Neural crest cell (in vitro differentiated cells): Measurements from ENCODE around the gene DTX3L. TPM values are rescaled to one million over a fixed set of nuclear protein-coding genes. Genes with fewer than 3 reads are reported as not detected.
A peak's percentile ranks its signal among the peaks of the same experiment; 100 is the strongest.

Experiments
- DNase-seq: peaks from one replicate; pipeline ENCODE4 v3.0.0; 2021; ENCODE audit warnings: low read depth, mixed read lengths, low spot score
- H3K27ac Mint-ChIP-seq: one replicate; pipeline ENCODE4 v1.8.0; 2021; ENCODE audit warnings: mild to moderate bottlenecking, mixed read lengths; ENCODE audit not compliant: unreplicated experiment
- H3K27me3 Mint-ChIP-seq: 2 replicates; pipeline ENCODE4 v1.8.0; 2021; ENCODE audit warnings: low read depth, mild to moderate bottlenecking, mixed read lengths
- H3K36me3 Mint-ChIP-seq: 2 replicates; pipeline ENCODE4 v1.8.0; 2021; ENCODE audit warnings: low read depth, mild to moderate bottlenecking, mixed read lengths
- H3K4me1 Mint-ChIP-seq: 2 replicates; pipeline ENCODE4 v1.8.0; 2021; ENCODE audit warnings: mixed read lengths
- H3K4me3 Mint-ChIP-seq: one replicate; pipeline ENCODE4 v1.8.0; 2021; ENCODE audit warnings: mild to moderate bottlenecking, mixed read lengths
- H3K9me3 Mint-ChIP-seq: 2 replicates; pipeline ENCODE4 v1.8.0; 2021; ENCODE audit warnings: mixed read lengths
- long read RNA-seq: library from polyadenylated mRNA; unstranded; transcript quantifications from one replicate; pipeline ENCODE4 v2.0.0, GENCODE V29; 2020
- total RNA-seq: library from RNA; stranded (reverse); gene quantifications from 2 replicates; pipeline ENCODE4 v1.2.1, GENCODE V29; 2021
- TF ChIP-seq, protein P1 (sequence below): fragments of 200-600 bp; sonication (generic); conservative IDR thresholded peaks from 2 replicates; pipeline ENCODE4 v1.5.0; 2021; ENCODE audit warnings: antibody characterized with exemption, mild to moderate bottlenecking

The DTX3L gene
- 4.9 and 6.3 TPM in 2 replicates for total RNA-seq
- long read RNA-seq, full-length matches to known transcripts: 1 of 1 reads
- long read RNA-seq, partial matches to known transcripts: 0 of 1 reads
- long read RNA-seq, other reads (novel, unspliced or antisense): 0 of 1 reads

DNA sequence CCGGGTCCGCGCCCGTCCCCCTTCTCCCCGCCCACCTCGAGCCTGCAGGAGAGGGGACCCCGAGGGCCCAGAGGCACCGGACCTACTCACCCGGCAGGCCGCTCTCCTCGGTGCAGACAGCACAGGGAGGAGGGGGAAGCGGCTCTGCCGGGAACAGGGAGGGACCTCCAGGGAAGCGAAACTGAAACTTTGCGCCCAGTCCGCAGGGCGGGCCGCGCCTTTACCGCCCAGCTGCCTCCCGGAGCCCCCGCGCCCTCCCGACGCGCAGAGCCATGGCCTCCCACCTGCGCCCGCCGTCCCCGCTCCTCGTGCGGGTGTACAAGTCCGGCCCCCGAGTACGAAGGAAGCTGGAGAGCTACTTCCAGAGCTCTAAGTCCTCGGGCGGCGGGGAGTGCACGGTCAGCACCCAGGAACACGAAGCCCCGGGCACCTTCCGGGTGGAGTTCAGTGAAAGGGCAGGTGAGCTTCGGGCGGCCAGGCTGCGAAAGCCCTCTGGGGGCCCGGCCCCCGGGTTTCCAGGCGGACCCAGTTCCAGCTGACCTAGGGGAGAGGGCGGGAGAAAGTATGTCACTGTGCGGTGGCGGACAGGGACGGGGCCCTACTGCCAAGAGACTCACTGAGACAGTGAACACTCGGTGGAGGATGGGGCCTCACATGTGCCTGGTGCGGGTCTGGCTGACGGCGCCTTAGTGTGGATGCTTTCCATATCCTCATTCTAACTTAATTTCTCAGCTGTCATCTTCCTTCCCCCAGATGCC, at the start of gene DTX3L, which contains the start of gene PARP9:
Gene DTX3L (plus strand): TSS at position 184 of the 758 bp plus-strand sequence. CDS start 89 bp downstream, at position 273.
Gene PARP9 (minus strand): TSS at position 146 of the 758 bp plus-strand sequence. CDS start 4,680 bp downstream, outside the sequence.
- H3K4me3 Mint-ChIP-seq: peak within 1 kb of the TSS; percentile 74
- peak; percentile 31 for DNase-seq
- H3K4me1 Mint-ChIP-seq: peaks cover 13% of the 10 kb centered on the region
- no peaks in the 10 kb centered on the region for H3K9me3 Mint-ChIP-seq
- peak within 1 kb of the TSS; percentile 81 for H3K27ac Mint-ChIP-seq
- H3K27me3 Mint-ChIP-seq: no peaks in the 10 kb centered on the region
- TF ChIP-seq, protein P1, sequence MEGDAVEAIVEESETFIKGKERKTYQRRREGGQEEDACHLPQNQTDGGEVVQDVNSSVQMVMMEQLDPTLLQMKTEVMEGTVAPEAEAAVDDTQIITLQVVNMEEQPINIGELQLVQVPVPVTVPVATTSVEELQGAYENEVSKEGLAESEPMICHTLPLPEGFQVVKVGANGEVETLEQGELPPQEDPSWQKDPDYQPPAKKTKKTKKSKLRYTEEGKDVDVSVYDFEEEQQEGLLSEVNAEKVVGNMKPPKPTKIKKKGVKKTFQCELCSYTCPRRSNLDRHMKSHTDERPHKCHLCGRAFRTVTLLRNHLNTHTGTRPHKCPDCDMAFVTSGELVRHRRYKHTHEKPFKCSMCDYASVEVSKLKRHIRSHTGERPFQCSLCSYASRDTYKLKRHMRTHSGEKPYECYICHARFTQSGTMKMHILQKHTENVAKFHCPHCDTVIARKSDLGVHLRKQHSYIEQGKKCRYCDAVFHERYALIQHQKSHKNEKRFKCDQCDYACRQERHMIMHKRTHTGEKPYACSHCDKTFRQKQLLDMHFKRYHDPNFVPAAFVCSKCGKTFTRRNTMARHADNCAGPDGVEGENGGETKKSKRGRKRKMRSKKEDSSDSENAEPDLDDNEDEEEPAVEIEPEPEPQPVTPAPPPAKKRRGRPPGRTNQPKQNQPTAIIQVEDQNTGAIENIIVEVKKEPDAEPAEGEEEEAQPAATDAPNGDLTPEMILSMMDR: no peak
- no peaks in the 10 kb centered on the region for H3K36me3 Mint-ChIP-seq

DNA sequence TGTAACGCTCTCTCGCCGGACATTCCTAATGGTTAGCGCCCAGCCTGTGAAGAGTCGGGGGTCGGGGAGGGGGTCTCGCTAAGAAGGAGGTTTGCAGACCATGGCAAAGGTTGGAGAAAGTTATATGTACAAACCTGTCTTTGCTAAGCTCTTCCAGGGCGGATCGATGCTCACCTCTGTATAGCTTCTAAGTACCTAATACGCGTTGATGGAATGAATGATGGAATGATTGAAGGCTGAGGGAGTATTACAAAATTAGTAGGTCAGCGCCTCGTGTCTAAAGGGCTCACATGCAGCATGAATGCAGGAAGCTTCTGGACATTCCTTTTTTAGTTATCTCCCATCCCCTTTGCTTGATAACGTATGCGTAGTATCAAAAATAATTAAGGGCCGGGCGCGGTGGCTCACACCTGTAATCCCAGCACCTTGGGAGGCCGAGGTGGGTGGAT, 49.1 kb upstream of the DTX3L start:
- TF ChIP-seq, protein P1: no peak
- H3K9me3 Mint-ChIP-seq: no peaks in the 10 kb centered on the region
- H3K4me1 Mint-ChIP-seq: peaks cover 33% of the 10 kb centered on the region
- H3K27ac Mint-ChIP-seq: peak overlapping the region; percentile 93
- DNase-seq: no peak
- H3K4me3 Mint-ChIP-seq: peak overlapping the region; percentile 90
- peaks cover 3% of the 10 kb centered on the region for H3K36me3 Mint-ChIP-seq
- H3K27me3 Mint-ChIP-seq: peaks cover 10% of the 10 kb centered on the region

DNA sequence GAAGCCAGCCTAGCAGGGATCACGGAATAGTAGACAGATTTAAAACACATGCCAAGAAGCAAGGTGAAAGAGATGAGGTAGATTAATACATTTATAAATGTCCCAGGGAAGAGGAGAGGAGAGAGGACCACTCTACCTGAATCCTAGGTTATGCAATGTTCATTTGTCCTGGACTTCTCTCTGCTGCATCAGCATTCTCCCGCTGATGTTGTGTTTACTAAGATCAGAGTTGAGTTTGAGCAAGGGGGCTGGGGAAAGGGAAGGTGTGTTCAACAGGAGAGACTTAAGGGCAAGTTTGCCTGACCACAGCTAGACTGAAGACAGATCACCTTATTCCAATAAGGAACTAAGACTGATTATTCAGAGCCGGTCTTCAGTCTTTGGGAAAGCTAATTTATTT, 48.3 kb upstream of the DTX3L start:
- no peak for DNase-seq
- peaks cover 12% of the 10 kb centered on the region for H3K27me3 Mint-ChIP-seq
- peak overlapping the region; percentile 60 for H3K4me3 Mint-ChIP-seq
- H3K36me3 Mint-ChIP-seq: peaks cover 2% of the 10 kb centered on the region
- H3K4me1 Mint-ChIP-seq: peaks cover 29% of the 10 kb centered on the region
- TF ChIP-seq, protein P1: no peak
- no peaks in the 10 kb centered on the region for H3K9me3 Mint-ChIP-seq
- H3K27ac Mint-ChIP-seq: no peak overlapping the region

DNA sequence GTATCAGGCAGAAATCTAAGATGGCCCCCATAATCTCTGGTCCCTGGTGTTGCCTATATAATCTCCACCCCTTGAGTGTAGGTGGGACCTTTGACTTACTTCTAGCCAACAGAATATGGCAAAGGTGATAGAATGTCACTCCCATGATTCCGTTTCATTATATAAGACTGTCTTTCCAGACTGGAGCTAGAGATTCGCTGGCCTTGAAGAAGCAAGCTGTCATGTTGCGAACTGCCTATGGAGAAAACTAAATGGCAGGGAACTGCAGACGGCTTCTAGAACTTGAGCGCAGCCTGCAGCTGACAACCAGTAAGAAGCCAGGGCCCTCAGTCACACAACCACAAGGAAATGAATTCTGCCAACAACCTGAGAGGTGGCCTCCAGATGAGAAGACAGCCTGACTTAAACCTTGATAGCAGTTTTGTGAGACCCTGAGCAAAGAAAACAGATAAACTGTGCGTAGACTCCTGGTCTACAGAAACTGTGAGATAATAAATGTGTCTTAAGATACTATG, 47.2 kb upstream of the DTX3L start:
- H3K36me3 Mint-ChIP-seq: no peaks in the 10 kb centered on the region
- peak overlapping the region; percentile 13 for H3K4me3 Mint-ChIP-seq
- H3K27ac Mint-ChIP-seq: no peak overlapping the region
- TF ChIP-seq, protein P1: no peak
- peaks cover 12% of the 10 kb centered on the region for H3K27me3 Mint-ChIP-seq
- no peaks in the 10 kb centered on the region for H3K9me3 Mint-ChIP-seq
- DNase-seq: no peak
- H3K4me1 Mint-ChIP-seq: peaks cover 19% of the 10 kb centered on the region

DNA sequence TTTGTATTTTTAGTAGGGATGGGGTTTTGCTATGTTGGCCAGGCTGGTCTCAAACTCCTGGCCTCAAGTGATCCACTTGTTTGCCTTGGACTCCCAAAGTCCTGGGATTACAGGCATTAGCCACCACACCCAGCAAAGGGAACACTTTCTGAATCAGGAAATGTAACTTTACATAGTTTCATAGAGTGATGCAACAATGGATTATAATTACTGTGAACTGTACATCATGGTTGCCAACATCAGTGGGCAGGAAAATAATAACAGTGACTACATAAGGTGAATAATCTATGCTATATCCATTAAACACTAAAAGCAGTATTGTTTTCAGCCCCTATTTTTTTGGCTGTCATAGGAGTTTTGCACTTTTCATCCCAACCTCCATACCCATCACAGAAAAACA, 44.4 kb upstream of the DTX3L start:
- TF ChIP-seq, protein P1: no peak
- Mint-ChIP-seq H3K27me3 (peaks cover 12% of the 10 kb centered on the region), H3K4me3 (no peak overlapping the region), H3K9me3 (no peaks in the 10 kb centered on the region), H3K27ac (no peak overlapping the region), H3K36me3 (no peaks in the 10 kb centered on the region), H3K4me1 (peaks cover 4% of the 10 kb centered on the region)
- no peak for DNase-seq
